H9 (cell line): Measurements from ENCODE around the gene HMCN1. TPM values are rescaled to one million over a fixed set of nuclear protein-coding genes. Genes with fewer than 3 reads are reported as not detected.

Experiments
- DNase-seq: peaks from one replicate; pipeline ENCODE4 v3.0.0-alpha.2; 2017
- H2AFZ ChIP-seq: one replicate; pipeline ENCODE4 v1.6.1; 2013; ENCODE audit warnings: mild to moderate bottlenecking, low read length, control low read depth, moderate library complexity
- H2AK5ac ChIP-seq: 2 replicates; pipeline ENCODE4 v1.6.1; 2013; ENCODE audit warnings: low read length, control low read depth, mixed read lengths; ENCODE audit not compliant: insufficient read length
- H2BK120ac ChIP-seq: one replicate; pipeline ENCODE4 v1.6.1; 2013; ENCODE audit warnings: low read depth, mild to moderate bottlenecking, low read length, control low read depth, inconsistent platforms; ENCODE audit not compliant: poor library complexity, severe bottlenecking
- H2BK12ac ChIP-seq: 2 replicates; pipeline ENCODE4 v1.6.1; 2013; ENCODE audit warnings: low read length, control low read depth, mixed read lengths, low read depth; ENCODE audit not compliant: insufficient read length
- H2BK15ac ChIP-seq: 2 replicates; pipeline ENCODE4 v1.6.1; 2013; ENCODE audit warnings: low read depth, low read length, control low read depth
- H2BK20ac ChIP-seq: one replicate; pipeline ENCODE4 v1.6.1; 2013; ENCODE audit warnings: low read depth, mild to moderate bottlenecking, low read length, control low read depth, inconsistent platforms; ENCODE audit not compliant: poor library complexity, severe bottlenecking
- H2BK5ac ChIP-seq: 2 replicates; pipeline ENCODE4 v1.6.1; 2013; ENCODE audit warnings: low read length, control low read depth, mixed read lengths; ENCODE audit not compliant: insufficient read length
- H3K14ac ChIP-seq: 2 replicates; pipeline ENCODE4 v1.6.1; 2013; ENCODE audit warnings: low read length, control low read depth; ENCODE audit not compliant: insufficient read depth
- H3K18ac ChIP-seq: 2 replicates; pipeline ENCODE4 v1.6.1; 2013; ENCODE audit warnings: low read depth, mild to moderate bottlenecking, mixed read lengths, low read length, control low read depth; ENCODE audit not compliant: insufficient read length
- H3K23ac ChIP-seq: 2 replicates; pipeline ENCODE4 v1.6.1; 2013; ENCODE audit warnings: low read length, control low read depth, mixed read lengths, low read depth; ENCODE audit not compliant: insufficient read length
- H3K23me2 ChIP-seq: 2 replicates; pipeline ENCODE4 v1.6.1; 2013; ENCODE audit warnings: low read depth, mild to moderate bottlenecking, mixed read lengths, low read length, control low read depth; ENCODE audit not compliant: insufficient read length, poor library complexity, severe bottlenecking
- H3K27ac ChIP-seq: 2 replicates; pipeline ENCODE4 v1.5.1; 2013; ENCODE audit warnings: low read length, control low read depth, mixed read lengths, low read depth; ENCODE audit not compliant: insufficient read length
- H3K27me3 ChIP-seq: 2 replicates; pipeline ENCODE4 v1.6.1; 2013; ENCODE audit warnings: low read length, control low read depth, inconsistent platforms; ENCODE audit not compliant: insufficient read depth
- H3K4ac ChIP-seq: 2 replicates; pipeline ENCODE4 v1.6.1; 2013; ENCODE audit warnings: low read depth, mild to moderate bottlenecking, control low read depth, inconsistent platforms, low read length, moderate library complexity
- H3K4me1 ChIP-seq: 2 replicates; pipeline ENCODE4 v1.6.1; 2013; ENCODE audit warnings: low read length, control low read depth, inconsistent platforms; ENCODE audit not compliant: insufficient read depth
- H3K4me2 ChIP-seq: 2 replicates; pipeline ENCODE4 v1.6.1; 2013; ENCODE audit warnings: low read length, control low read depth, mixed read lengths; ENCODE audit not compliant: insufficient read length, insufficient read depth
- H3K56ac ChIP-seq: 2 replicates; pipeline ENCODE4 v1.6.1; 2013; ENCODE audit warnings: low read depth, mild to moderate bottlenecking, mixed read lengths, low read length, control low read depth; ENCODE audit not compliant: insufficient read length
- H3K79me1 ChIP-seq: 2 replicates; pipeline ENCODE4 v1.6.1; 2013; ENCODE audit warnings: low read depth, mild to moderate bottlenecking, moderate library complexity, low read length, control low read depth, inconsistent platforms; ENCODE audit not compliant: insufficient read depth, poor library complexity, severe bottlenecking
- H3K79me2 ChIP-seq: 2 replicates; pipeline ENCODE4 v1.6.1; 2013; ENCODE audit warnings: low read length, control low read depth, inconsistent platforms; ENCODE audit not compliant: insufficient read depth
- H3K9ac ChIP-seq: 2 replicates; pipeline ENCODE4 v1.6.1; 2013; ENCODE audit warnings: low read length, control low read depth, mixed read lengths; ENCODE audit not compliant: insufficient read length; ENCODE audit errors: extremely low read depth
- H3K9me3 ChIP-seq: one replicate; pipeline ENCODE4 v1.6.1; 2013; ENCODE audit warnings: low read depth, low read length, inconsistent platforms; ENCODE audit not compliant: control insufficient read depth
- H3T11ph ChIP-seq: one replicate; pipeline ENCODE4 v1.6.1; 2013; ENCODE audit warnings: mild to moderate bottlenecking, low read length, control low read depth, inconsistent platforms
- H4K20me1 ChIP-seq: one replicate; pipeline ENCODE4 v1.6.1; 2013; ENCODE audit not compliant: control insufficient read depth, insufficient read length, insufficient read depth
- H4K5ac ChIP-seq: 2 replicates; pipeline ENCODE4 v1.6.1; 2013; ENCODE audit warnings: low read depth, mild to moderate bottlenecking, mixed read lengths, low read length, control low read depth; ENCODE audit not compliant: insufficient read length
- H4K8ac ChIP-seq: replicated peaks from 2 replicates; pipeline ENCODE4 v1.6.1; 2013; ENCODE audit warnings: low read length, control low read depth, mixed read lengths, low read depth; ENCODE audit not compliant: insufficient read length
- H4K91ac ChIP-seq: 2 replicates; pipeline ENCODE4 v1.6.1; 2013; ENCODE audit warnings: low read depth, mild to moderate bottlenecking, moderate library complexity, mixed read lengths, low read length, control low read depth; ENCODE audit not compliant: insufficient read length
- H3K27ac Mint-ChIP-seq, 3 experiments: 2 replicates in 2 of 3; 3 replicates in 1 of 3; pipeline ENCODE4 v1.8.0; 2020 to 2021; ENCODE audit warnings: mixed read lengths in 3 of 3, mild to moderate bottlenecking in 1 of 3, moderate library complexity in 1 of 3
- H3K27me3 Mint-ChIP-seq: 2 replicates; pipeline ENCODE4 v1.8.0; 2021; ENCODE audit warnings: low read depth, mild to moderate bottlenecking, moderate library complexity, mixed read lengths
- H3K36me3 Mint-ChIP-seq, 3 experiments: 2 replicates in 2 of 3; 3 replicates in 1 of 3; pipeline ENCODE4 v1.8.0; 2020 to 2021; ENCODE audit warnings: low read depth in 3 of 3, mixed read lengths in 3 of 3; ENCODE audit not compliant: insufficient read depth in 1 of 3
- H3K4me1 Mint-ChIP-seq, 2 experiments: 2 replicates each; pipeline ENCODE4 v1.8.0; 2020; ENCODE audit warnings: mixed read lengths in 2 of 2
- H3K4me3 Mint-ChIP-seq, 2 experiments: 2 replicates in 1 of 2; 3 replicates in 1 of 2; pipeline ENCODE4 v1.8.0; 2020 to 2021; ENCODE audit warnings: mild to moderate bottlenecking in 2 of 2, mixed read lengths in 2 of 2, moderate library complexity in 1 of 2
- H3K9me3 Mint-ChIP-seq, 2 experiments: 2 replicates in 1 of 2; 3 replicates in 1 of 2; pipeline ENCODE4 v1.8.0; 2020; ENCODE audit warnings: mild to moderate bottlenecking in 2 of 2, mixed read lengths in 2 of 2, moderate library complexity in 1 of 2
- WGBS: extraction: QIAGEN DNeasy Blood & Tissue Kit; methylation state at CpG from one replicate; pipeline ENCODE4 v1.1.7; 2013; ENCODE audit warnings: missing lambda C conversion rate, low lambda C conversion rate, mixed read lengths; ENCODE audit not compliant: insufficient read length; ENCODE audit errors: extremely low coverage; 5-methylcytosine and 5-hydroxymethylcytosine counted together
- total RNA-seq: library from RNA; stranded (reverse); gene quantifications from 2 replicates; pipeline ENCODE4 v1.2.1, GENCODE V29; 2021
- TF ChIP-seq, protein P1 (sequence below): fragments of 200-600 bp; sonication (generic); conservative IDR thresholded peaks from 3 replicates; pipeline ENCODE4 v1.8.0; 2021; ENCODE audit warnings: antibody characterized with exemption, mild to moderate bottlenecking

The HMCN1 gene
- total RNA-seq, 1 experiment from 2014 or later = 3.3 TPM

DNA sequence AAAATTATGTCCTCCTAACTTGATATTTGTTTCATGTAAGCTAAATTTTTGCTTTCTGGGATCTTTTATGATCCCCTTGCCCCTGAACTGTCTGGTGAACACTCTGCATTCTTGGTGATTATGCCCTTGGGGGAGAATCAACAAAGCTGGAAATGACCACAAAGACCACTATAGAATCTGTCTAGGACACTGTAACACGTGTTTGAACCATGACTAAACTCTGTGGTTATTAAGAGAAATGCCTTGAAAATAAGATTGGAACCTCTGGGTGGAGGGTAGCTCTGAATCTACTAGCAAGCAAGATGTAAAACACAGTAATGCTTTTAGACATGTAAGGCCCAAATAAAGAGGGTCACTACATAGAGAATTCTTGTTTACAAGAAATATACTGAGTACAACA, 237.5 kb downstream of the HMCN1 start:
- Histone ChIP-seq H3K9me3 (no peaks in the 10 kb centered on the region), H4K91ac (no peak overlapping the region), H3K79me2 (no peaks in the 10 kb centered on the region), H3K23ac (no peak overlapping the region), H2AFZ (no peak overlapping the region), H3K14ac (no peak overlapping the region), H3K23me2 (no peaks in the 10 kb centered on the region), H3K27ac (no peak overlapping the region), H2BK120ac (no peak overlapping the region), H3K4ac (no peak overlapping the region), H3K4me1 (no peaks in the 10 kb centered on the region; the same call in 1 of the 2 replicates), H3K79me1 (no peaks in the 10 kb centered on the region), H3K4me2 (no peak overlapping the region), H3K27me3 (no peaks in the 10 kb centered on the region), H2BK5ac (no peak overlapping the region), H3K56ac (no peak overlapping the region), H3K9ac (no peak overlapping the region), H2AK5ac (no peak overlapping the region), H2BK20ac (no peak overlapping the region), H4K5ac (no peak overlapping the region), H3T11ph (no peak overlapping the region), H4K20me1 (no peaks in the 10 kb centered on the region), H3K18ac (no peak overlapping the region), H2BK15ac (no peak overlapping the region), H4K8ac (no peak overlapping the region), H2BK12ac (no peak overlapping the region)
- no peak for DNase-seq
- H3K27me3 Mint-ChIP-seq = no peaks in the 10 kb centered on the region
- peaks cover 0 to 8% of the 10 kb centered on the region in 2 experiments; a peak in 2 of 4 replicates for H3K4me1 Mint-ChIP-seq
- H3K4me3 Mint-ChIP-seq = no peak overlapping the region
- H3K27ac Mint-ChIP-seq = no peak overlapping the region
- no peaks in the 10 kb centered on the region for H3K9me3 Mint-ChIP-seq
- TF ChIP-seq, protein P1, sequence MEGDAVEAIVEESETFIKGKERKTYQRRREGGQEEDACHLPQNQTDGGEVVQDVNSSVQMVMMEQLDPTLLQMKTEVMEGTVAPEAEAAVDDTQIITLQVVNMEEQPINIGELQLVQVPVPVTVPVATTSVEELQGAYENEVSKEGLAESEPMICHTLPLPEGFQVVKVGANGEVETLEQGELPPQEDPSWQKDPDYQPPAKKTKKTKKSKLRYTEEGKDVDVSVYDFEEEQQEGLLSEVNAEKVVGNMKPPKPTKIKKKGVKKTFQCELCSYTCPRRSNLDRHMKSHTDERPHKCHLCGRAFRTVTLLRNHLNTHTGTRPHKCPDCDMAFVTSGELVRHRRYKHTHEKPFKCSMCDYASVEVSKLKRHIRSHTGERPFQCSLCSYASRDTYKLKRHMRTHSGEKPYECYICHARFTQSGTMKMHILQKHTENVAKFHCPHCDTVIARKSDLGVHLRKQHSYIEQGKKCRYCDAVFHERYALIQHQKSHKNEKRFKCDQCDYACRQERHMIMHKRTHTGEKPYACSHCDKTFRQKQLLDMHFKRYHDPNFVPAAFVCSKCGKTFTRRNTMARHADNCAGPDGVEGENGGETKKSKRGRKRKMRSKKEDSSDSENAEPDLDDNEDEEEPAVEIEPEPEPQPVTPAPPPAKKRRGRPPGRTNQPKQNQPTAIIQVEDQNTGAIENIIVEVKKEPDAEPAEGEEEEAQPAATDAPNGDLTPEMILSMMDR = no peak
- peaks cover 0 to 2% (median 2%) of the 10 kb centered on the region in 3 experiments; a peak in 2 of 7 replicates for H3K36me3 Mint-ChIP-seq
- WGBS = no CpG with 5 or more reads among the region's 1 CpG
